HCT116 (cell line): ENCODE data around the gene SUN2. TPM values are rescaled to one million over a fixed set of nuclear protein-coding genes. Genes with fewer than 3 reads are reported as not detected.

ENCODE experiments used
- ATAC-seq: fragments of 200-7000 bp; cut with Tn5 transposase; 2 replicates; pipeline ENCODE4 v1.9.1; 2020; ENCODE audit warnings: mild to moderate bottlenecking, moderate library complexity
- BruUV-seq: library from RNA; stranded (reverse); fragments of 400-500 nt; replicated peaks from 2 replicates; lab custom pipeline; 2021; lab: Mats Ljungman, UMichigan
- CTCF ChIA-PET: fragments of 300-600 bp; sonication (Branson Sonifier 250); formaldehyde crosslinking; loops from one replicate; lab custom pipeline; 2021; ENCODE audit warnings: antibody characterized with exemption; lab: Charles Lee
- POLR2A ChIA-PET: fragments of 300-600, 350-600 bp; sonication (Branson Sonifier 250); formaldehyde crosslinking; loops from one replicate; lab custom pipeline; 2021; ENCODE audit warnings: antibody characterized with exemption; lab: Charles Lee
- RAD21 ChIA-PET, 2 experiments: fragments of 300-600 bp; sonication (Branson Sonifier 250); formaldehyde crosslinking; loops; one replicate each; lab custom pipeline; 2023; ENCODE audit warnings: low total read pairs in 2 of 2; ENCODE audit not compliant: uncharacterized antibody in 2 of 2, unreplicated experiment in 2 of 2, low non-redundant PET in 1 of 2; lab: Charles Lee
- DNase-seq: peaks from one replicate; pipeline ENCODE4 v3.0.0-alpha.2; 2010; ENCODE audit warnings: low read depth, low spot score
- H2AFZ ChIP-seq: fragments of 200-600 bp; shearing (Covaris generic), sonication (generic); 2 replicates; pipeline ENCODE4 v1.6.1; 2017; ENCODE audit warnings: low read depth, mixed run types, mixed read lengths, antibody characterized with exemption, low read length; ENCODE audit not compliant: poor library complexity, severe bottlenecking
- H3K27ac ChIP-seq: 2 replicates; pipeline ENCODE4 v1.5.1; 2012; ENCODE audit warnings: low read depth, low read length
- H3K27me3 ChIP-seq: fragments of 200-600 bp; sonication (generic); 2 replicates; pipeline ENCODE4 v1.6.1; 2016; ENCODE audit warnings: mixed run types, low read length, mixed read lengths; ENCODE audit not compliant: insufficient read depth
- H3K36me3 ChIP-seq, 2 experiments: fragments of 200-500 bp in 1 of 2; fragments of 200-600 bp in 1 of 2; sonication (Bioruptor generic) in 1 of 2; sonication (generic) in 1 of 2; 2 replicates each; pipeline versions ENCODE4 v1.5.1 to v1.6.1; 2014 to 2016; ENCODE audit warnings: low read length in 2 of 2, inconsistent platforms in 1 of 2, mixed read lengths in 1 of 2, mixed run types in 1 of 2; ENCODE audit not compliant: insufficient read depth in 2 of 2, control insufficient read depth in 1 of 2
- H3K4me1 ChIP-seq, 2 experiments: fragments of 200-600 bp in 1 of 2; sonication (generic) in 1 of 2; 2 replicates each; pipeline versions ENCODE4 v1.5.1 to v1.6.1; 2012 to 2017; ENCODE audit warnings: low read length in 2 of 2, inconsistent platforms in 1 of 2, mild to moderate bottlenecking in 1 of 2, mixed read lengths in 1 of 2, mixed run types in 1 of 2, moderate library complexity in 1 of 2; ENCODE audit not compliant: insufficient read depth in 2 of 2, control insufficient read depth in 1 of 2
- H3K4me2 ChIP-seq: fragments of 200-600 bp; sonication (generic); 2 replicates; pipeline ENCODE4 v1.6.1; 2017; ENCODE audit warnings: mixed run types, low read length, mixed read lengths
- H3K4me3 ChIP-seq, 2 experiments: fragments of 200-600 bp in 1 of 2; sonication (generic) in 1 of 2; replicated peaks in 1 of 2; 2 replicates each; pipeline ENCODE4 v1.5.1; 2011 to 2016; ENCODE audit warnings: low read length in 2 of 2, control low read depth in 1 of 2, low read depth in 1 of 2, mild to moderate bottlenecking in 1 of 2, mixed read lengths in 1 of 2, mixed run types in 1 of 2
- H3K79me2 ChIP-seq: fragments of 200-600 bp; sonication (generic); 2 replicates; pipeline ENCODE4 v1.6.1; 2017; ENCODE audit warnings: mild to moderate bottlenecking, mixed run types, low read length, moderate library complexity, mixed read lengths; ENCODE audit not compliant: insufficient read depth
- H3K9ac ChIP-seq: fragments of 200-600 bp; sonication (generic); 2 replicates; pipeline ENCODE4 v1.6.1; 2016; ENCODE audit warnings: low read length, mixed read lengths
- H3K9me2 ChIP-seq: fragments of 200-600 bp; sonication (generic), shearing (Covaris generic); 2 replicates; pipeline ENCODE4 v1.6.1; 2017; ENCODE audit warnings: mixed run types, mild to moderate bottlenecking, moderate library complexity; ENCODE audit not compliant: insufficient read depth
- H3K9me3 ChIP-seq, 2 experiments: fragments of 200-500 bp in 1 of 2; fragments of 200-600 bp in 1 of 2; sonication (Bioruptor generic) in 1 of 2; sonication (generic) in 1 of 2; 2 replicates each; pipeline ENCODE4 v1.6.1; 2014 to 2017; ENCODE audit warnings: low read length in 2 of 2, mixed read lengths in 2 of 2, inconsistent platforms in 1 of 2, low read depth in 1 of 2, mild to moderate bottlenecking in 1 of 2, mixed run types in 1 of 2, moderate library complexity in 1 of 2; ENCODE audit not compliant: control insufficient read depth in 1 of 2, insufficient read depth in 1 of 2
- H4K20me1 ChIP-seq: fragments of 200-600 bp; sonication (generic), shearing (Covaris generic); 2 replicates; pipeline ENCODE4 v1.6.1; 2017; ENCODE audit warnings: mixed run types, mild to moderate bottlenecking, moderate library complexity; ENCODE audit not compliant: insufficient read depth
- CEBPB ChIP-seq: IDR thresholded peaks from 2 replicates; pipeline ENCODE4 v1.6.1; 2012; ENCODE audit warnings: low read depth
- EGR1 ChIP-seq: IDR thresholded peaks from 2 replicates; pipeline ENCODE4 v1.6.1; 2012; ENCODE audit warnings: low read depth
- FOSL1 ChIP-seq: IDR thresholded peaks from 2 replicates; pipeline ENCODE4 v1.6.1; 2012; ENCODE audit warnings: low read depth
- POLR2AphosphoS5 ChIP-seq: IDR thresholded peaks from 2 replicates; pipeline ENCODE4 v1.6.1; 2011; ENCODE audit warnings: mild to moderate bottlenecking, low read depth, low read length, moderate library complexity
- RAD21 ChIP-seq: IDR thresholded peaks from 2 replicates; pipeline ENCODE4 v1.6.1; 2012; ENCODE audit warnings: low read depth, mild to moderate bottlenecking
- REST ChIP-seq: IDR thresholded peaks from 2 replicates; pipeline ENCODE4 v1.6.1; 2012; ENCODE audit warnings: low read depth
- SRF ChIP-seq: IDR thresholded peaks from 2 replicates; pipeline ENCODE4 v1.6.1; 2012; ENCODE audit warnings: low read depth
- YY1 ChIP-seq: IDR thresholded peaks from 2 replicates; pipeline ENCODE4 v1.6.1; 2011; ENCODE audit warnings: low read length, low read depth, moderate library complexity, mild to moderate bottlenecking; ENCODE audit not compliant: insufficient replicate concordance; ENCODE audit errors: extremely low read depth
- ZNF274 ChIP-seq: fragments of 200-500 bp; sonication (Bioruptor generic); IDR thresholded peaks from 2 replicates; pipeline ENCODE4 v1.6.1; 2014; ENCODE audit warnings: mild to moderate bottlenecking, low read depth, low read length, inconsistent platforms
- intact Hi-C: fragments of 100-400 bp; cut with micrococcal nuclease; formaldehyde crosslinking; loops from 2 replicates; pipeline ENCODE4 v1.10.0; 2022
- total RNA-seq: library from RNA; stranded (reverse); gene quantifications from one replicate; pipeline ENCODE4 v1.2.1, GENCODE V29; 2021; ENCODE audit not compliant: unreplicated experiment

SUN2 gene
- total RNA-seq, 1 experiment from 2014 or later = 71.6 TPM

GRCh38 chr22:38795569-38795968, 39.8 kb upstream of the SUN2 start:
- Histone ChIP-seq H3K4me3 (no peak overlapping the region), H3K9ac (no peak overlapping the region), H3K9me3 (peaks cover 0 to 8% of the 10 kb centered on the region in 2 experiments; a peak in 1 of 4 replicates), H3K36me3 (no peaks in the 10 kb centered on the region), H3K79me2 (no peaks in the 10 kb centered on the region; the same call in 1 of the 2 replicates), H3K4me2 (no peak overlapping the region), H3K4me1 (peaks cover 0 to 15% of the 10 kb centered on the region in 2 experiments; a peak in 3 of 4 replicates), H2AFZ (no peak overlapping the region), H4K20me1 (no peaks in the 10 kb centered on the region), H3K27ac (no peak overlapping the region), H3K27me3 (no peaks in the 10 kb centered on the region), H3K9me2 (no peaks in the 10 kb centered on the region)
- DNase-seq = no peak
- RAD21 ChIA-PET = no interaction called here
- no peak for ATAC-seq
- no TSS peak for BruUV-seq
- CTCF ChIA-PET = no interaction called here
- intact Hi-C loops = no loop called here
- TF ChIP-seq POLR2AphosphoS5 (no peak), ZNF274 (no peak), CEBPB (no peak), RAD21 (no peak), SRF (no peak), YY1 (no peak), EGR1 (no peak), FOSL1 (no peak), REST (no peak)
- POLR2A ChIA-PET = no interaction called here
